ENCODE results near the gene TMEM176B.

DNA sequence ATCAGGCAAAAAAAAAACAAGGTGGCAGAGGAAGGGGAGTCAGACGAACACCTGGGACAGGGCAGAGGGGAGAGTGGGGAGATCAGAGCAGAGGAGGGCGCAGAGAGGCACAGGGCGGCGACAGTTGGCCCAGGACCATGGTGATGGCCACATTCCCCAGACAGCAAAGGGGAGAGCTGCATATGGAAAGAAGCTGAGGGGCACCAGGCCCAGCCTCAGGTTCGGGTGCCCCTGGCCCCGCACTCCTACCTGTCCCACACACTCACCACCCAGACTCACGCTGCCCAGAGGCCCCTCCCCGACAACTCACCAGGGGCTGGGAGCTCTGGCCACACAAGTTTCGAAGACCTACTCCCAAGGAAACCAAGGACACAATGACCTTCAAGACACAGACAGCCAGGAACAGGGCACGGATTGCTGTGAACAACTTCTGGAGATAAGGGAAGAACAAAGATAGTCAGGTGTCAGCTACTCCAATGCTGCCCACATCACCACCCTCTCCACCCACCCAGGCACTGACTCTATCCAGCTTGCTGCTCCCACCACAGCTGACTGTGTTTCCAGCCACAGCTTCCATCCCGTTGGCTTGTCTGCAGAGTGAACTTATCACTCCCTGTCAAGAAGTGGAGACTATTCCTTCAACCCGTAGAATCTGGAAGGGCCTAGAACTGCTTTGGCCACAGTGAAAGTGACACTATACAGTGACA lies 8.3 kb downstream of the TMEM176B start:
- TF ChIP-seq POLR2A (IDR thresholded peaks at IDR 0.05; ENCODE audit: low read depth, low read length), result no peak
- no peak for TF ChIP-seq PAX5 (IDR thresholded peaks at IDR 0.05; ENCODE audit: insufficient read depth, low read length, severe bottlenecking)
- no peak for TF ChIP-seq POLR2AphosphoS5 (IDR thresholded peaks at IDR 0.05; ENCODE audit: low read depth, low read length)

Data from GM12891 (cell line).